ENCODE measurements around the gene KCNK5.

The KCNK5 gene

DNA sequence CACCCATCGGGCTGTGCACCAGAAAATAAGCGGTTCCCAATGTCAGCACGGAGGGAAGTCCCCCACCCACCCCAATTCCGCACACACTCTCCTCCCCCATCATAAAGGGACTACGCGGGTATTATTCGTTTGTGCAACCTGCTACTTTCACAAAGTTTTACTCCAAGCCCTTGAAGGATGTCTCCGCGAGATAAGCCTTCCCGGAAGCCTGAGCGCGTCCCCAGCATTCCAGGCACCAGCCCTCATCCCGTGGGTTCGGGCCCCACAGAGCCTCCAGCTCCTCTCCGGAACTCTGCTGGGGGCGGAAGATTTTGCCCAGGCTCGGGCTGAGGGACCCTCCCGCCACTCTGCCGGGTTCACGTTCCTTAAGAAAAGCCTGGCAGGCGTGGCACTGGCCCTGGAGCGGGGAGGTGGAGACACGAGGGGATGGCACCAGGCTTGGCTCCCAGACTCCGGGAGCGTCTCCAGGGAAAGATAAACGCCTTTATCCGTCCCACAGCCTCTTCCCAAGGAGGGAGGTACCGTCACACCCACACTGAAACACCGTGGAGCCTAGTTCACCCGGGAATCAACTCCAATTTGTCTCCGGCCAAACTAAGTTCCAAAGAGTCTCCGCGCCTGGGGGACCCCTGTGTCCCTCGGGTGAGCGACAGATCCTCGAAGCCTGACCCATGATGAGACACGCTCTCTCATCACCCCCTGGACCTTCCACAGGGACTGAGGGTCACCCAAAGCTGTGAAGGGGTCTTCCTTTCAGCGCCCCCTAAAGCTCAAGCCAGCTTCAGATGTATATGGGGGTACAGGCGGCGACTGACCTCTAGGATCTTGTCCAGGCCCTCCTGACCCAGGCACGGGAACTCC, 934 bp downstream of the KCNK5 start:
- H3K27me3 Mint-ChIP-seq = peaks cover 35% of the 10 kb centered on the region
- H3K4me3 Mint-ChIP-seq = peak overlapping the region; percentile 78
- no peak overlapping the region for H3K27ac Mint-ChIP-seq
- CTCF ChIA-PET = interaction anchor here (0.9 to 2.3 kb wide), 5 partner anchors 11 to 356 kb away, joined by 3 to 19 read pairs (median 3); no protein-coding TSS in a partner anchor
- H3K9me3 Mint-ChIP-seq = no peaks in the 10 kb centered on the region
- H3K4me1 Mint-ChIP-seq = peaks cover 66% of the 10 kb centered on the region
- peak; percentile 33 for DNase-seq
- peaks cover 12% of the 10 kb centered on the region for H3K36me3 Mint-ChIP-seq

DNA sequence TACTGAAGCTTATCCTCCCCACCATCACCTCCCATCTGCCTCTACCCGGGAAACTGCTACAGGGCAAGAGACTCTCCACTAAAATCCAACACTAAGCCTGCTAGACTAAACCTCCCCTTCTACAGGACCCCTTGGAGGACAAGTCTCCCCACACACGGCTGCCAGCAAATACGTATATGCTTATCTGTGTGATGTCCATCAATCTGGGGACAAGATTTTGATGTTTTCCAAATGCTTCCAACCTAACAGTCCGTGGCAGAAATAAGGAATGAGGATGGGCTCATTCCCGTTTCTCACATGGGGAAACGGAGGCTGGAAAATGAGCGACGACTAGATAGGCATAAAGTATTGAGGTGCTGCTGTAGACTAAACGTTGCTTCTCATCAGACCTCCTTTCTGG, 1.8 kb downstream of the KCNK5 start:
- Mint-ChIP-seq H3K4me3 (peak overlapping the region; percentile 78), H3K9me3 (peaks cover 6% of the 10 kb centered on the region), H3K27me3 (peaks cover 35% of the 10 kb centered on the region), H3K27ac (no peak overlapping the region), H3K36me3 (peaks cover 18% of the 10 kb centered on the region), H3K4me1 (peaks cover 74% of the 10 kb centered on the region)
- DNase-seq = no peak
- CTCF ChIA-PET = interaction anchor here (2.3 kb wide), 1 partner anchor 75 kb away, joined by 19 read pairs; no protein-coding TSS in a partner anchor

DNA sequence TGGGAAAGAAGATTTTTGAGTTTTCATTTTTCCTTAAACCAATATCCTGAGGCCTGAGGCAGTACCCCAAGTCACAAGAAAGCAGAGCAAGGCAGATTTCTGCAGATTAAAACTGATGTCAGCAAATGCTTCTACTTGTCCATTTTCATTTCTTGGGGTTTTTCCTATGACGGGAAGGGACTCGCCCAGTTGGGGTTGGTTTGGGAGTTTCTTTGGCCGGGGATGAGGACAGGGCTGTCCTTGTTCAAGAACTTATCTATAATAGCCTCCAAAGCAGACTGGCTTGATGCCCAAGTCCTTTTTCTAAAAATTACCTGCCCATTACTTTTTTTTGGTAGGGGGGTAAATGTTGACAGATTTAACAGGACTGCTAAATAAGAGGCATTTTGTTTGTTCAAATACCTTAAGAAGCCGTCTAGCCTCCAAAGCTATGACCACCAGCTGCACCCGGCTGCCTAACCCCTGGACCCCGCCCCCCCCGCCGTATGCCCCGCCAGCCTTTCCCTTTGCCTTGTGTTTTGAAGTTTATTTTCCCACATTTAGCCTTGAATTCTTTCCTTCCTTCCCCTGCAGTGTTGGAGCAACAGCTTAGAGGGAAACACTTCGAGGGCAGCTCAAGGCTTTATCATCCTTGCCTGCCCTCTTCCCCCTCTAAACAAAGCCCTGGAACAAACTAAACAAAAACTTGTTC, 2.5 kb downstream of the KCNK5 start:
- Mint-ChIP-seq H3K4me3 (peak overlapping the region; percentile 78), H3K4me1 (peaks cover 79% of the 10 kb centered on the region), H3K9me3 (peaks cover 6% of the 10 kb centered on the region), H3K27ac (peak overlapping the region; percentile 89), H3K27me3 (peaks cover 33% of the 10 kb centered on the region), H3K36me3 (peaks cover 23% of the 10 kb centered on the region)
- no peak for DNase-seq
- CTCF ChIA-PET = no interaction called here

DNA sequence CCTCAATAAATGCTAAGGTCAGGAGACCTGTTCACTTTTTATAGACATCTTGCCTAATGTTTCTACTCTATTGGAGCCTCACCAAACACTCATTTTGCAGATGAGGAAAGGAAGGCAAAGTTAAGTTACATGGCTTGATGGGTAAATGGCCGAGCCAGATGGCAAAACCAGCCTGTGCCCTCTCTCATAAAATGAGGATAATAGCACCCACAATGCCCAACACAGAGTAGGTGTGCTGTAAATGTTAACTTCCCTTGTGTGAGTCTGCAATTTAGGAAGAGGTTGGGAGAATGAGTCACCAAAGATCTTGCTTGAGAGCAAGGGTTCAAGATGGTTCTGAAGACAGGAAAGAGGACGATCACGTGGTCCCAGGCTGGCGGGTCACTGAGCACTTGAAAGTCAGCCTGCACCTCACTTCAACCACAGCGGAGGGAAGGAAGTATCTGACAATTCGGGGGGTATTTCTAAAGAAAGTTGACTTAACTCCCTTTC, 3.3 kb downstream of the KCNK5 start:
- peaks cover 27% of the 10 kb centered on the region for H3K36me3 Mint-ChIP-seq
- H3K4me1 Mint-ChIP-seq = peaks cover 83% of the 10 kb centered on the region
- CTCF ChIA-PET = no interaction called here
- peaks cover 6% of the 10 kb centered on the region for H3K9me3 Mint-ChIP-seq
- H3K27ac Mint-ChIP-seq = peak overlapping the region; percentile 89
- peak; percentile 73 for DNase-seq
- H3K4me3 Mint-ChIP-seq = peak overlapping the region; percentile 57
- peaks cover 25% of the 10 kb centered on the region for H3K27me3 Mint-ChIP-seq

DNA sequence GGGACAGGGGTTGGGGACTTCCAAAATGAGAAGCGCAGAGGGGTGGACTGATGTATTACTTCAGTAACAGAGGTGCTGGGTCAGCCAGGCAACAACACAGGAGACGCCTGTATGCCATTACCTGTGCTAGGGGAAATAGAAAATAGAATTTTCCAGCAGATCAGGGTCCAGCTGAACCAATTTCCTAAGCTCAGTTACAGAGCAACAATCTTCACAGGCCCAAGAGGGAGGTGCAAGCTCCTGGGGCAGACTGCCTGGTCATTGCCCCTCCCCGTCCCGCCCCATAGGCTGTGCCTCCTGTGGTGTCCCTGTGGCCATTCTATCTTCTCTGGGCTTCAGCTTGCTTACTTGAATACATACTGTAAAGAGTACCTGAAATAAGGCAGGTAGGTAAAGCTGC, 3.7 kb downstream of the KCNK5 start:
- H3K36me3 Mint-ChIP-seq = peaks cover 27% of the 10 kb centered on the region
- H3K4me1 Mint-ChIP-seq = peaks cover 82% of the 10 kb centered on the region
- no peak for DNase-seq
- H3K9me3 Mint-ChIP-seq = peaks cover 6% of the 10 kb centered on the region
- H3K27me3 Mint-ChIP-seq = peaks cover 21% of the 10 kb centered on the region
- H3K27ac Mint-ChIP-seq = peak overlapping the region; percentile 89
- CTCF ChIA-PET = no interaction called here
- peak overlapping the region; percentile 57 for H3K4me3 Mint-ChIP-seq

DNA sequence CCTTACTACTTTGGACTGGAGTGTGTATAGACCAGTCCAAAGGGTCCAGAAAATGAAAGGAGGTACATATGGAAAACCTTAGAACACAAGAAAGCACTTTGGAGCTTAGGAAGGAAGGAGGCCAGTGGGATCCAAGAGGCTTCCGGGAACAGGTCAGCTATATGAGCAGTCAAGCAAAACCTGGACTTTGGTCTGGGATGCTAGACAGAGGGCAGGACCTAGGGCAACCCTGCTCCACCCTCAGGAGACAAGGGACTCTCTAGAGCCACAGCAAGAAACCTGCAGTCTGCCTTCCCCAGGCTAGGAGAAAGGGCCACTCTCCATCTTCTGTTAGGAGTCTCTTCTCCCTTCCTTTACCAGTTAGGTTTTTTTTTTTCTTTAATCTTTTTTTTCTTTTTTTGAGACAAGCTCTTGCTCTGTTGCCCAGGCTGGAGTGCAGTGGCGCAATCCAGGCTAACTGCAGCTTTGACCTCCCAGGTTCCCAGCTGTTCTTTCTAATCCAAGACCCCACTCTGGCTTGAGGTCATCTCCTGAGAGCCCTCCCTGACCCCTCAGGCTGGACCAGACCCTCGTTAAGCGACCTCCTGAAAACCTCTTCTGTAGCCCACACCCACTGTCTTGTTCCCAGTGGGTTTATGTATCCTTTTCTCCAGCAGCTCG, 4.6 kb downstream of the KCNK5 start:
- H3K27me3 Mint-ChIP-seq = peaks cover 16% of the 10 kb centered on the region
- H3K27ac Mint-ChIP-seq = peak overlapping the region; percentile 43
- CTCF ChIA-PET = interaction anchor here (0.7 kb wide), 1 partner anchor 35 kb away, joined by 3 read pairs; no protein-coding TSS in a partner anchor
- peaks cover 84% of the 10 kb centered on the region for H3K4me1 Mint-ChIP-seq
- peaks cover 6% of the 10 kb centered on the region for H3K9me3 Mint-ChIP-seq
- no peak for DNase-seq
- H3K4me3 Mint-ChIP-seq = no peak overlapping the region
- H3K36me3 Mint-ChIP-seq = peaks cover 31% of the 10 kb centered on the region

DNA sequence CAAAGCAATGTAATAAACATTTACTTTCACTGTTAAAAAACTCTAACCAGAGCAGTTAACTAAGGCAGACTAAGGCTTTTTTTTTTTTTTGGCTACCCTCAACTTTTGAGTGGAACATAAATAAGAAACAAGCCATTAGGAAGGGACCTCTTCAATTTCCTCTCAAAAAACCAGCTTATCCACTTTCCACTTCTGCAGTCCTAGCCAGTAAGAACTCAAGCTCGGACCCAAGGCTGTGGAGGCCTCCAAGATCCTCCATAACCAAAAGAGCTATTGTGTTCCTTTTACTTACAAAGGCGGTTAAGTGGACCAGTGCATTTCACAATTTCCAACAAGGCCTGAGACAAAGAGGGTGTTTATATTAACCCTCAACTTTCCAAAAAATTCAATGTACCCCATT, 5.3 kb downstream of the KCNK5 start:
- CTCF ChIA-PET = interaction anchor here (0.7 kb wide), 1 partner anchor 34 kb away, joined by 3 read pairs; no protein-coding TSS in a partner anchor
- no peak for DNase-seq
- H3K4me3 Mint-ChIP-seq = no peak overlapping the region
- peaks cover 31% of the 10 kb centered on the region for H3K36me3 Mint-ChIP-seq
- peaks cover 9% of the 10 kb centered on the region for H3K27me3 Mint-ChIP-seq
- no peak overlapping the region for H3K27ac Mint-ChIP-seq
- H3K4me1 Mint-ChIP-seq = peaks cover 85% of the 10 kb centered on the region
- peaks cover 6% of the 10 kb centered on the region for H3K9me3 Mint-ChIP-seq

DNA sequence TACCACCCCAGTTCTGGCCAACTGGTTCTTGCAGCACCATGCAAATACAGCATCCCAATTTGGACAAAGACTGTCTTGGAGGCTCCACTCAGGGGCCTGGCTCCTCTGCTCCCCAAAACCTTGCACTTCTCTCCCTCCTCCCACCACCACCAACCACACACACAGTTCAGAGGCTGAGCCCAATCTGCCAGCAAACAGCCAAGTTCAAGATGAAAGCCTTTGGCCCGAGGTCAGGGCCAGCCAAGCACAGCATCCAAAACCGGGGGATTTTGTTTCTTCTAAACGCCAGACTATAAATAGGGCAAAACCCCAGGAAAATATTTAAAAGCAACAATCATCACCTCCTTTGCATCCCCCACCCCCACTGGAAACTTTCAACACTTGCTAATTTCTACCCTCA, 5.7 kb downstream of the KCNK5 start:
- Mint-ChIP-seq H3K4me1 (peaks cover 85% of the 10 kb centered on the region), H3K9me3 (peaks cover 6% of the 10 kb centered on the region), H3K36me3 (peaks cover 31% of the 10 kb centered on the region), H3K27me3 (peaks cover 5% of the 10 kb centered on the region), H3K4me3 (no peak overlapping the region), H3K27ac (no peak overlapping the region)
- CTCF ChIA-PET = no interaction called here
- no peak for DNase-seq

DNA sequence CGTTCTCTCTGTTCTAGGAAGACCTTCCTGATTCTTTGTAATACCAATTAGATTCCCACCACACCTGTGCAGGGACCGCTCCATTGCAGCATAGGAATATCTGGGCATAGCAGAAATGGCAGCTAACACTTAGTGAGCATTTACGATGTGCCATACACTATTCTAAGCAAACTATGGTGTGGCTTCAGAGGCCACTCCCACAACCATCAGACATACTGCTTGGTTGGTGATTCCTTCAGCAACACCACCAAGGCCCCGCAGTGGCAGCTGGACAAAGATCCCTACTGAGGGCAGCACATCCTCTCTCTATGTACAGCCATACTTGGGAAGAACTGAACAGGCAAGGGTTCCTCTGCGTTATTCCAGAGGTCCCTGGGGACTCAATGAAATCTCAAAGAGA, 6.2 kb downstream of the KCNK5 start:
- H3K9me3 Mint-ChIP-seq = peaks cover 6% of the 10 kb centered on the region
- no peak overlapping the region for H3K4me3 Mint-ChIP-seq
- peaks cover 81% of the 10 kb centered on the region for H3K4me1 Mint-ChIP-seq
- no peak for DNase-seq
- CTCF ChIA-PET = no interaction called here
- H3K27me3 Mint-ChIP-seq = no peaks in the 10 kb centered on the region
- peak overlapping the region; percentile 47 for H3K27ac Mint-ChIP-seq
- peaks cover 31% of the 10 kb centered on the region for H3K36me3 Mint-ChIP-seq

DNA sequence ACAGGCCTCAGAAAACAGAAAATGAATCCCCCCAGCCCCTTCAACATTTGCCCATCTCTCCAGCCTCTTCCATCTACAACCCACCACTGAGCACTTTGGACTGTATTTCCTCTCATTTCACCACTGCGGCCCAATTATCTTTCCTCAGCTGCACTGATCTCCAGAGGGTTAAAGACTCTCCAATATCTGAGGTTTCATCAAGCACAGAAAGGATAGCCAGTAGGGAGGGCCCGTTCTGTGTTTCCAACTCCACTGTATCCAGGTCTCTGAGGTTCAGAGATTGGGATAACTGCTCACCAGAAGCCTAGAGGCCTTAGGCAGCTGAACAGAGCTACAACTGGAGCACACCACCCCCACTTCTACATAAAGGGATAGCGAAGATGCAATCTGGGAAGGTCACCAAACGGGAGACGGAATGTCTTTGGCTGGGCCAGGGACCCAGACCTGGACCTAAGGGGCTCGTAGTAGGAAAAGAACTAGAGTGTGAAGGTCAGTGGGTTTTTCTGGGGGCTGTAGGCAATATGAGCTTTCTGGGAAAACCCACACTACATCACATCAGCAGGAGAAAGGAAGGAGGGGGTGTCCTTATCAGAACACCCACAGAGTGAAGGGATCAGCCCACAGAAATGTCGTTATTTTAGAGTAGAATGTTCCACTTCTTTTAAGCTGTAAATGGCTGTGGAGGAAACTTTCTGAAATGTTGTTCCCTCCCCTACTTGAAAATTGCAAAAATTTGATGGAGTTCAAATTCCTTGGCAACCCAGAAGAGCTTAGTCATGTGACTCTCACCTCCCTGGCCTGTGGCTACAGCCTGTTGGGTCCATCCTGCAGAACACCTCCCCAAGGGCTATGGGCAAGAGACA, 7.3 kb downstream of the KCNK5 start:
- no peak overlapping the region for H3K27ac Mint-ChIP-seq
- H3K36me3 Mint-ChIP-seq = peaks cover 31% of the 10 kb centered on the region
- no peaks in the 10 kb centered on the region for H3K27me3 Mint-ChIP-seq
- peaks cover 70% of the 10 kb centered on the region for H3K4me1 Mint-ChIP-seq
- CTCF ChIA-PET = interaction anchor here (1.6 kb wide), 1 partner anchor 8 kb away, joined by 8 read pairs; the partner anchor contains the start of gene KCNK5
- DNase-seq = no peak
- H3K9me3 Mint-ChIP-seq = peaks cover 6% of the 10 kb centered on the region
- no peak overlapping the region for H3K4me3 Mint-ChIP-seq

DNA sequence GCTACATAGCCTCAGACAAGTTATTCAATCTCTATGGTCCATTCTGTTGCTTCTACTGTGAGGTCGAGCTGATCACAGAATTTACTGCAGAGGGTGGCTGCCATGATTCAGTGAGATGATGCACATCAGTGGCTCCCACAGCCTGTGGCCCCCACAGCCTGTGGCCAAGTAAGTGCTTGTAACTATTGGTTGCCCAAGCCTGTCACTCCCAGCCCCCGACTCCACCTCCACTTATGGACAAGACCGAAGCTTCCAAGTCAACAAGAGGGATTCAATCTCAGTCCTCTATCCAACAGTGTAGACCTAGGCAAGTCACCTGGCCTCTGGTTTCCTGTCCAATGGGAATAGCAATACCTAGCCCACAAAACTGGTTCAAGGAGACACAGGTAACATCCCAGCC, 8.2 kb downstream of the KCNK5 start:
- Mint-ChIP-seq H3K36me3 (peaks cover 31% of the 10 kb centered on the region), H3K9me3 (peaks cover 6% of the 10 kb centered on the region), H3K4me1 (peaks cover 61% of the 10 kb centered on the region), H3K4me3 (no peak overlapping the region), H3K27ac (no peak overlapping the region), H3K27me3 (no peaks in the 10 kb centered on the region)
- CTCF ChIA-PET = interaction anchor here (1.2 to 1.6 kb wide), 2 partner anchors 9 to 31 kb away, joined by 3 to 8 read pairs; partner anchors contain the start of gene KCNK5
- DNase-seq = no peak

DNA sequence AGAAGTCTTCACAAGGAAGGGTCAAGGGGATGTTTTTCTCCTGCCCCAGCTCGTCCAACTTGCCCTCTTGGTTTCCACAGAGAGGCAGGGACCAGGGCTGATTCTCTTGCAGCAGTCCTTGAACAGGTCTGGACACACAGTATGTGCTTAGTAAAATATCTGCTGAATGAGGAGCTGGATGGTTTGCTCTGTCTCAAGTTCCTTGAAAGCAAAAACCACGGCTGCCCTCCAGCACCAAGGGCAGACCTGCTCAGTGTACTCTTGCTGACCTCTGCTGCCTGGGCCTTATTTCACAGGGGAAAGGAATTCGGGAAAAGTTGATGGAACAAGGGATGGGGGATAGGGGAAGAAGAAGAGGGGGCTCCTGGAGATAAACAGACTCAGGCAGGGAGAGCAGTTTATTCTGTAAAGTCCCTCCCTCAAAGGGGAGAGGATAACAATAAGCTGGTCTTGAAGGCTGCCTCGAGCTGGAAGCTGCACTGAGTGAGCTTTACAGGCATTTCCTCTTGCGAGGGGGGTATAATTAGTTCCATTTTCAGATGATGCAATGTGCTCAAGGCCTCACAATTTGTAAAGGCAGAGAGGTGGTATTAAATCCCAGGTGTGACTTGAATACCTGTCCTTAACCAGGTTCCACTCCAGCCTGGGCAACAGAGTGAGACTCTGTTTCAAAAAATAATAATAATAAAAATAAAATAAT, 10.3 kb downstream of the KCNK5 start:
- H3K4me1 Mint-ChIP-seq = peaks cover 47% of the 10 kb centered on the region
- CTCF ChIA-PET = interaction anchor here (0.8 to 1.9 kb wide), 4 partner anchors 11 to 91 kb away, joined by 3 to 6 read pairs (median 4); no protein-coding TSS in a partner anchor
- no peak overlapping the region for H3K4me3 Mint-ChIP-seq
- H3K36me3 Mint-ChIP-seq = peaks cover 24% of the 10 kb centered on the region
- peaks cover 6% of the 10 kb centered on the region for H3K9me3 Mint-ChIP-seq
- peak overlapping the region; percentile 70 for H3K27ac Mint-ChIP-seq
- H3K27me3 Mint-ChIP-seq = no peaks in the 10 kb centered on the region
- DNase-seq = no peak
